H1 (cell line): ENCODE results near the gene GRM1.

Experiments used
- ATF3 ChIP-seq: IDR thresholded peaks from 2 replicates; pipeline ENCODE4 v1.6.1; 2011; ENCODE audit warnings: low read depth, mild to moderate bottlenecking, low read length; ENCODE audit not compliant: insufficient read depth
- CEBPB ChIP-seq: IDR thresholded peaks from 2 replicates; pipeline ENCODE4 v1.6.1; 2012; ENCODE audit warnings: low read depth, low read length
- CHD2 ChIP-seq: IDR thresholded peaks from 2 replicates; pipeline ENCODE4 v1.6.1; 2012; ENCODE audit warnings: low read length, improper control_type of control experiment
- CREB1 ChIP-seq: IDR thresholded peaks from 2 replicates; pipeline ENCODE4 v1.6.1; 2012; ENCODE audit warnings: inconsistent platforms
- FOSL1 ChIP-seq: IDR thresholded peaks from 2 replicates; pipeline ENCODE4 v1.6.1; 2011; ENCODE audit warnings: mild to moderate bottlenecking, low read depth, low read length, moderate library complexity; ENCODE audit not compliant: insufficient read depth
- GTF2F1 ChIP-seq: IDR thresholded peaks from 2 replicates; pipeline ENCODE4 v1.6.1; 2012; ENCODE audit warnings: low read depth, low read length, improper control_type of control experiment, borderline replicate concordance
- JUN ChIP-seq: IDR thresholded peaks from 2 replicates; pipeline ENCODE4 v1.6.1; 2011; ENCODE audit warnings: low read depth, mild to moderate bottlenecking, improper control_type of control experiment, low read length
- KDM4A ChIP-seq: IDR thresholded peaks from one replicate; pipeline ENCODE4 v1.7.1; 2012; ENCODE audit warnings: low read depth, mild to moderate bottlenecking, moderate library complexity, low read length, inconsistent platforms; ENCODE audit not compliant: severe bottlenecking
- MAX ChIP-seq: IDR thresholded peaks from 2 replicates; pipeline ENCODE4 v1.6.1; 2012; ENCODE audit warnings: inconsistent platforms
- POLR2A ChIP-seq, 2 experiments: IDR thresholded peaks; 1 replicate in 1 of 2; 2 replicates in 1 of 2; pipeline ENCODE4 v1.6.1; 2011; ENCODE audit warnings: low read depth in 2 of 2, low read length in 2 of 2, mild to moderate bottlenecking in 2 of 2; ENCODE audit errors: control extremely low read depth in 1 of 2
- POLR2AphosphoS5 ChIP-seq: IDR thresholded peaks from 2 replicates; pipeline ENCODE4 v1.6.1; 2011; ENCODE audit warnings: low read depth, low read length
- RAD21 ChIP-seq, 2 experiments: IDR thresholded peaks in 1 of 2; conservative IDR thresholded peaks in 1 of 2; 2 replicates each; pipeline ENCODE4 v1.6.1; 2011; ENCODE audit warnings: low read depth in 2 of 2, low read length in 2 of 2, improper control_type of control experiment in 1 of 2, inconsistent platforms in 1 of 2, mild to moderate bottlenecking in 1 of 2, moderate library complexity in 1 of 2
- YY1 ChIP-seq: IDR thresholded peaks from 2 replicates; pipeline ENCODE4 v1.6.1; 2011; ENCODE audit warnings: low read depth, mild to moderate bottlenecking, low read length
- TF ChIP-seq, protein P1 (sequence below), 3 experiments: IDR thresholded peaks; 1 replicate in 2 of 3; 2 replicates in 1 of 3; pipeline versions ENCODE4 v1.5.1 to v1.6.1; 2011; ENCODE audit warnings: low read length in 3 of 3, mild to moderate bottlenecking in 3 of 3, inconsistent platforms in 2 of 3, low read depth in 1 of 3, moderate library complexity in 1 of 3; ENCODE audit not compliant: insufficient read depth in 1 of 3; ENCODE audit errors: control extremely low read depth in 1 of 3

- TF ChIP-seq POLR2AphosphoS5 (no peak), CEBPB (no peak), ATF3 (no peak), CREB1 (no peak), RAD21 (IDR thresholded peaks at IDR 0.05 in 1 of 2, conservative IDR thresholded peaks at IDR 0.05 in 1 of 2; ENCODE audit: low read depth in 2 of 2, low read length in 2 of 2) (no peak), JUN (no peak), POLR2A (IDR thresholded peaks at IDR 0.05; ENCODE audit: control extremely low read depth in 1 of 2, low read depth in 2 of 2, low read length in 2 of 2) (no peak), KDM4A (no peak), MAX (no peak), CHD2 (no peak), FOSL1 (no peak), YY1 (no peak), GTF2F1 (no peak)
- TF ChIP-seq, protein P1, sequence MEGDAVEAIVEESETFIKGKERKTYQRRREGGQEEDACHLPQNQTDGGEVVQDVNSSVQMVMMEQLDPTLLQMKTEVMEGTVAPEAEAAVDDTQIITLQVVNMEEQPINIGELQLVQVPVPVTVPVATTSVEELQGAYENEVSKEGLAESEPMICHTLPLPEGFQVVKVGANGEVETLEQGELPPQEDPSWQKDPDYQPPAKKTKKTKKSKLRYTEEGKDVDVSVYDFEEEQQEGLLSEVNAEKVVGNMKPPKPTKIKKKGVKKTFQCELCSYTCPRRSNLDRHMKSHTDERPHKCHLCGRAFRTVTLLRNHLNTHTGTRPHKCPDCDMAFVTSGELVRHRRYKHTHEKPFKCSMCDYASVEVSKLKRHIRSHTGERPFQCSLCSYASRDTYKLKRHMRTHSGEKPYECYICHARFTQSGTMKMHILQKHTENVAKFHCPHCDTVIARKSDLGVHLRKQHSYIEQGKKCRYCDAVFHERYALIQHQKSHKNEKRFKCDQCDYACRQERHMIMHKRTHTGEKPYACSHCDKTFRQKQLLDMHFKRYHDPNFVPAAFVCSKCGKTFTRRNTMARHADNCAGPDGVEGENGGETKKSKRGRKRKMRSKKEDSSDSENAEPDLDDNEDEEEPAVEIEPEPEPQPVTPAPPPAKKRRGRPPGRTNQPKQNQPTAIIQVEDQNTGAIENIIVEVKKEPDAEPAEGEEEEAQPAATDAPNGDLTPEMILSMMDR (IDR thresholded peaks at IDR 0.05; ENCODE audit: control extremely low read depth in 1 of 3, insufficient read depth in 1 of 3, low read depth in 1 of 3, low read length in 3 of 3), result no peak
Observed at GRCh38 chr6:146183831-146184230, 155.0 kb downstream of the GRM1 start.
